Heart right ventricle (tissue), 16 donors: Measurements from ENCODE around the gene CUEDC2. TPM values are rescaled to one million over a fixed set of nuclear protein-coding genes. Genes with fewer than 3 reads are reported as not detected.

ENCODE experiments used
- ATAC-seq, 8 donors: fragments of 200-7000 bp; cut with Tn5 transposase; one replicate each; pipeline ENCODE4 v1.9.1; 2020; ENCODE audit warnings: mild to moderate bottlenecking in 8 of 8, moderate library complexity in 8 of 8, moderate number of reproducible peaks in 1 of 8
- DNase-seq, 2 donors: peaks; one replicate each; pipeline ENCODE4 v3.0.0-alpha.2; 2020
- H3K27ac ChIP-seq, 10 donors: fragments of 200-600 bp; sonication (generic) in 2 of 10; one replicate each; pipeline versions ENCODE4 v1.5.0 to v1.8.0; 2020 to 2022; ENCODE audit warnings: mild to moderate bottlenecking in 3 of 10
- H3K27me3 ChIP-seq, 7 donors: fragments of 200-600 bp; one replicate each; pipeline ENCODE4 v1.8.0; 2021 to 2022; ENCODE audit warnings: mild to moderate bottlenecking in 2 of 7
- H3K36me3 ChIP-seq, 9 donors: fragments of 200-600 bp; sonication (generic) in 1 of 9; one replicate each; pipeline versions ENCODE4 v1.5.0 to v1.8.0; 2020 to 2022; ENCODE audit warnings: mild to moderate bottlenecking in 2 of 9
- H3K4me1 ChIP-seq, 9 donors: fragments of 200-600 bp; sonication (generic) in 1 of 9; one replicate each; pipeline versions ENCODE4 v1.5.0 to v1.8.0; 2020 to 2022; ENCODE audit warnings: mild to moderate bottlenecking in 4 of 9
- H3K4me3 ChIP-seq, 10 donors: fragments of 200-600 bp; sonication (generic) in 2 of 10; one replicate each; pipeline versions ENCODE4 v1.5.0 to v1.8.0; 2020 to 2022; ENCODE audit warnings: mild to moderate bottlenecking in 7 of 10, moderate library complexity in 2 of 10
- H3K9me3 ChIP-seq, 11 donors: fragments of 200-600 bp in 10 of 11; sonication (generic) in 2 of 11; one replicate each; pipeline versions ENCODE4 v1.5.0 to v1.8.0; 2013 to 2022; ENCODE audit warnings: mild to moderate bottlenecking in 2 of 11, control low read depth in 1 of 11, moderate library complexity in 1 of 11
- CTCF ChIP-seq, 9 donors: fragments of 200-600 bp; sonication (generic) in 2 of 9; IDR thresholded peaks; one replicate each; pipeline versions ENCODE4 v1.5.0 to v1.8.0; 2021 to 2022; ENCODE audit warnings: antibody characterized with exemption in 9 of 9, mild to moderate bottlenecking in 5 of 9, moderate library complexity in 1 of 9
- WGBS, 2 donors: extraction: QIAGEN DNeasy Blood & Tissue Kit; methylation state at CpG; one replicate each; pipeline ENCODE4 v1.1.7; 2013; ENCODE audit warnings: inconsistent platforms in 1 of 2; 5-methylcytosine and 5-hydroxymethylcytosine counted together
- intact Hi-C, 10 donors: fragments of 100-400 bp; cut with DNase I; formaldehyde crosslinking; loops; one replicate each; pipeline versions ENCODE4 v1.11.1 to v1.14.2; 2022
- polyA plus RNA-seq, 2 donors: library from polyadenylated mRNA; stranded (reverse); fragments of 200-250 nt; gene quantifications; one replicate each; pipeline ENCODE4 v1.2.3, GENCODE V29; 2013
- total RNA-seq, 10 donors: library from RNA; stranded (reverse); fragmentation: NEBNext Ultra II Directional in 3 of 10; extraction: Animal tissue kit (Norgen Biotek cat#: 25700) in 3 of 10; gene quantifications; one replicate each; pipeline versions ENCODE4 v1.2.1 to v1.2.4, GENCODE V29; 2021 to 2023
- donor health status: Arrhythmogenic right ventricular cardiomyopathy.
- donor health status: ischemic (EF 13 %, LVEDD 7.1; RV severe dilation, severe dysfunction).
- donor health status: healthy with polysubstance abuse.
- donor health status: DM: no; HTN: yes; CAD: no.
- donor health status: DM: no; HTN: no; CAD: no.
- donor health status: ischemic (EF 25% LVEDD 6.9; RV normal size, moderate dysfunction).
- donor health status: ischemic (EF 25% LVEDD 5.7; RV mildly dilated, moderate dysfunction).
- donor health status: healthy.
- donor health status: DM: yes; HTN: yes; CAD: no.
- donor health status: Ischemic cardiomyopathy.
- donor health status: ischemic (EF 35%, LVEDD 5.7; RV mildly dilated, moderate dysfunction).
- donor health status: nonischemic (EF 11% LVEDD 7.7; RV severe dilation, severe dysfunction).
- donor health status: DM: yes; HTN: yes; CAD: no.
- donor health status: PGD.
- donor health status: ischemic (EF 29% LVEDD 5.4; RV normal size, mild dysfunction).
- donor health status: nonischemic (EF 23%, LVEDD 6.1; RV moderate dilation, normal function).

Gene CUEDC2
- total and polyA plus RNA-seq, 12 donors, result 60.0 to 84.3 (median 79.1) TPM

DNA sequence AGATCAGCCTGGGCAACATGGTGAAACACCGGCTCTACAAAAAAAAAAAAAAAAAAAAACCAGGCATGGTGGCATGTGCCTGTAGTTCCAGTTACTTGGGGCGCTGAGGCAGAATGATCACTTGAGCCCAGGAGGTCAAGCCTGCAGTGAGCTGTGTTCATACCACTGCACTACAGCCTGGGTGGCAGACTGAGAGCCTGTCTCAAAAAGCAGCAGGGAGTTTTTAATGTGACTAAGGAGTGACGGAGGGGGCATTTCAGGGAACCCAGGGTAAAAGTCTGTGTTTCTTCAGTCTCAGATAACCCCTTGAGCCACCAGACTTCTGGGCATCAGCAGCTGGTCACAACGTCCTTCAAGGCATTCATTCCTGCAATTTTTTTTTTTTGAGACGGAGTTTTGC is 21.1 kb upstream of the CUEDC2 start:
- no peak for ATAC-seq
- Histone ChIP-seq H3K4me3 (no peak overlapping the region), H3K27me3 (no peaks in the 10 kb centered on the region), H3K27ac (peak overlapping the region in 4 of 10 donors; percentile 9 to 83 (median 36)), H3K9me3 (no peaks in the 10 kb centered on the region), H3K4me1 (peaks cover 2 to 71% (median 17%) of the 10 kb centered on the region in 9 donors), H3K36me3 (peaks cover 0 to 12% (median 0%) of the 10 kb centered on the region in 9 donors)
- 72 to 84% methylated on average over 5 of the region's 5 CpGs for WGBS, 2 donors
- no peak for TF ChIP-seq CTCF (IDR thresholded peaks at IDR 0.05)
- DNase-seq, result no peak
- intact Hi-C loops, result loop anchor here in 1 of 10 donors (10.0 kb wide), 1 partner anchor 59 kb away; the partner anchor contains the start of gene NFKB2

DNA sequence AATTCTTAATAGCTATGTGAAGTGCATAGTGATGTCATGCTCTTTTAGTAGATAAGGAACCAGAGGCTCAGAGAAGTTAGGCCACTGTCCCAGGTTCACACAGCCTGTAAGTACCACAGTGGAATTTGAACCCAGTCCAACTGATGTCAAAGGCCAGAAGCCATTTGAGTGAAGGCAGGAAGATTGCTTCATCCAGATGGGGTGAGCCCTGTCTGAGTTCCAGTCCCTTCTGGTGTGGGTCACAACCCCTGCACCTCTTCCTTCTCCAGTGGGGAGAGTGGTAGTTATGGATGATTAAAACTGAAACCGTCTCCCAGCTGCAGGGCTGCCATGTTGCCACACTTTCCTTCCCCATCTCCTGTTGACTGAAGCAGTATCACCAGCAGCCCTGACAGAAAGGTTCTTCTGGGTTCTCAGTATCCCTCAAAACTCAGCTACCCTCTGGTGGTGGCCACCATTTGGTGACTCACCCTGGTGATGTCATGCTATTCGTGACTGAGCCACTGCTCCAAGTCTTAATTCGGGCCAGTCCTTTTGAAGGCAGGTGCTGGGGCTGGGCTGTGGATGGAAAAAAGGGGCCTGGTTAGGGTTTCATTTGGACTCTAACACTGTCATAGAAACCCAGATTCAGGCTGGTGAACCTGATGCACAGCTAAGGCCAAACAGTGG is 20.4 kb upstream of the CUEDC2 start:
- Histone ChIP-seq H3K4me3 (no peak overlapping the region), H3K36me3 (peaks cover 0 to 12% (median 0%) of the 10 kb centered on the region in 9 donors), H3K9me3 (no peaks in the 10 kb centered on the region), H3K4me1 (peaks cover 2 to 71% (median 17%) of the 10 kb centered on the region in 9 donors), H3K27me3 (no peaks in the 10 kb centered on the region), H3K27ac (peak overlapping the region in 3 of 10 donors; percentile 27 to 83 (median 44))
- DNase-seq (peak in 1 of 2 donors; percentile 42), ATAC-seq (peak in 5 of 8 donors; percentile 8 to 36 (median 22))
- intact Hi-C loops, result loop anchor here in 1 of 10 donors (10.0 kb wide), 1 partner anchor 58 kb away; the partner anchor contains the start of gene NFKB2
- WGBS, 2 donors, result 49 to 57% methylated on average over 3 of the region's 3 CpGs
- TF ChIP-seq CTCF (IDR thresholded peaks at IDR 0.05), result no peak

GRCh38 chr10:102451105-102451969 is 19.0 kb upstream of the CUEDC2 start, which contains the start of gene C10orf95:
Gene C10orf95, minus strand, starts transcription at chr10:102451543. Its CDS starts 450 bp downstream, at chr10:102451093.
- ATAC-seq, result no peak
- Histone ChIP-seq H3K4me3 (peak within 1 kb of the TSS; percentile 74 to 88 (median 82)), H3K9me3 (no peaks in the 10 kb centered on the region), H3K36me3 (peaks cover 0 to 12% (median 0%) of the 10 kb centered on the region in 9 donors), H3K27me3 (no peaks in the 10 kb centered on the region), H3K27ac (peak within 1 kb of the TSS in 9 of 10 donors; percentile 73 to 90 (median 85)), H3K4me1 (peaks cover 2 to 65% (median 17%) of the 10 kb centered on the region in 9 donors)
- 38% methylated on average over 28 of the region's 28 CpGs for WGBS, 2 donors
- intact Hi-C loops, result loop anchor here in 1 of 10 donors (10.0 kb wide), 1 partner anchor 57 kb away; the partner anchor contains the start of gene NFKB2
- no peak for DNase-seq
- no peak for TF ChIP-seq CTCF (IDR thresholded peaks at IDR 0.05)
